ENCODE data around the gene ATG101.

DNA sequence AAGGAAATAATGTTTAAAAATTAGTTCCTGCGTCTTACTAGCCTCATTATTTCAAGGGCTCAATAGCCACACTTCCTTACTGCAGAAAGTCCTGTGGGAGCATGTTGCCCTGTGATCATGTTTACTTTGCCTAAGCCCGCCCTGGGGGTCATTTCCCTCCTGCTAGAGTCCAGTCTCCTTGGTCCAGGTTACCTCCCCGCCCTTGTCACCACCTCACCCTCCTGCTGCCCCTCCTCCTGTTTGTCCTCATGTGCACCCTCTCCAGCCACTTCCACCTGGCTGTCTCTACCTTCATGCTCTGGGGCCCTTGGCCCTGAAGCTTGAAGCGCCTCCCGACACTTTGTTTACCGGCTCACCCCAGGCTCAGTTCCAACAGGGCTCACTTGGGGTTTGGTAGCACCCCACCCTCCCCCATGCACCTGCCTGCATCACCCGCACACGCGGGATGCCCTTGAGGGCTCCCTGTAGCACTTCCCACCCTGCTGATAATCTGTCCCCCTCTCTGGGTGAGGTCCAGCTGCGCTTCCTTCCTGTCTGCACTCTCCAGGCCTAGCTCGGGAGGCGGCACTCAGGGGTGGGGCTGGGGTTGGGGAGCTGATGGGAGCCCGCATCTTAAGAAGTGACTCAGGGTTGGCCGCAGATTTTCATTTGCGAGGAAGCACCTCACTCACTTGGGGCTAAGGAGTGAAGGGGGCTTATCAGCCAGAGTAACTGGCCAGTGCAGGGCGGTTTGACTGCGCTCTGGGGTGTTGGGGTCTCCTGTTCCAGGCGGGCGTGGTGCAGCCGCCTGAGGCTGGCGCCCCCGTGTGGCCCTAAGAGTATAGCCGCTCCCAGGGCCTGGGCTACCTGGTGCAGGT, 49.8 kb downstream of the ATG101 start:
- TF ChIP-seq, protein P1, sequence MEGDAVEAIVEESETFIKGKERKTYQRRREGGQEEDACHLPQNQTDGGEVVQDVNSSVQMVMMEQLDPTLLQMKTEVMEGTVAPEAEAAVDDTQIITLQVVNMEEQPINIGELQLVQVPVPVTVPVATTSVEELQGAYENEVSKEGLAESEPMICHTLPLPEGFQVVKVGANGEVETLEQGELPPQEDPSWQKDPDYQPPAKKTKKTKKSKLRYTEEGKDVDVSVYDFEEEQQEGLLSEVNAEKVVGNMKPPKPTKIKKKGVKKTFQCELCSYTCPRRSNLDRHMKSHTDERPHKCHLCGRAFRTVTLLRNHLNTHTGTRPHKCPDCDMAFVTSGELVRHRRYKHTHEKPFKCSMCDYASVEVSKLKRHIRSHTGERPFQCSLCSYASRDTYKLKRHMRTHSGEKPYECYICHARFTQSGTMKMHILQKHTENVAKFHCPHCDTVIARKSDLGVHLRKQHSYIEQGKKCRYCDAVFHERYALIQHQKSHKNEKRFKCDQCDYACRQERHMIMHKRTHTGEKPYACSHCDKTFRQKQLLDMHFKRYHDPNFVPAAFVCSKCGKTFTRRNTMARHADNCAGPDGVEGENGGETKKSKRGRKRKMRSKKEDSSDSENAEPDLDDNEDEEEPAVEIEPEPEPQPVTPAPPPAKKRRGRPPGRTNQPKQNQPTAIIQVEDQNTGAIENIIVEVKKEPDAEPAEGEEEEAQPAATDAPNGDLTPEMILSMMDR (IDR thresholded peaks at IDR 0.05), result peak; percentile 54 to 77 (median 68)
- peak in 1 of 2 donors; percentile 44 for TF ChIP-seq POLR2A (IDR thresholded peaks at IDR 0.05)
